Stimulated activated CD4-positive, alpha-beta T cell treated with anti-CD3 and anti-CD28 coated beads, Interleukin-2, amount 100 ng/mL, for 24 hours (primary cell): ENCODE data around the gene R3HDM4.

Experiments
- DNase-seq, 2 donors: peaks; one replicate each; pipeline ENCODE4 v3.0.0-alpha.2; 2020

The R3HDM4 gene

DNA sequence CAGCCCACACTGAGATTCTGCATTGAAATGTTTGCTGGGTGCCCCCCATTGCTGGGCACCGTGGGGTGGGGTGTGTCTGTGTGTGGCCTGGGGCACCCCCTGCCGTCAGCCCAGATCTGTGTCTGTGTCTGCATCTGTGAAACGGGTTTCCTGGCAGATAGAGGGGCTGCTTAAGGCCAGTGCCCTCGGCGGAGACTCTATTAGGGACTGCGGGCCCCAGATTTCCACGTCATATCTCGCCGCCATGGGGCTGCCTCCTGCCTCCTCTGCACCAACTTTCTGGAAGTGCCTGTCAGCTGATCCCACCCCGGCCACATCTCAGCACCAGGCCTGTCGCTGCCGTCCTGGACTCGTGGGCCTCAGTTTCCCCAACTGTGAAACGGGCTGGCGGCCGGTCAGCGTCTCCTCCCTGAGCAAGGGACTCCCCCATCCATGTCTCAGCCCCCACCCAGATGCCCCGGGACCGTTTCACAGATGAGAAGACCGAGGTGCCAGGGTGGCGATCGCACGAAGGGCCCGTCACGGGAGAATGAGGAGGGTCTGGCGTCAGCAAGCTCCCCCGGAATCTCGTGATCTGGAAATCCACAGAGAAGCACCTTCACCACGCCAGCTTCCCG is 34.2 kb upstream of the R3HDM4 start:
- DNase-seq: no peak

DNA sequence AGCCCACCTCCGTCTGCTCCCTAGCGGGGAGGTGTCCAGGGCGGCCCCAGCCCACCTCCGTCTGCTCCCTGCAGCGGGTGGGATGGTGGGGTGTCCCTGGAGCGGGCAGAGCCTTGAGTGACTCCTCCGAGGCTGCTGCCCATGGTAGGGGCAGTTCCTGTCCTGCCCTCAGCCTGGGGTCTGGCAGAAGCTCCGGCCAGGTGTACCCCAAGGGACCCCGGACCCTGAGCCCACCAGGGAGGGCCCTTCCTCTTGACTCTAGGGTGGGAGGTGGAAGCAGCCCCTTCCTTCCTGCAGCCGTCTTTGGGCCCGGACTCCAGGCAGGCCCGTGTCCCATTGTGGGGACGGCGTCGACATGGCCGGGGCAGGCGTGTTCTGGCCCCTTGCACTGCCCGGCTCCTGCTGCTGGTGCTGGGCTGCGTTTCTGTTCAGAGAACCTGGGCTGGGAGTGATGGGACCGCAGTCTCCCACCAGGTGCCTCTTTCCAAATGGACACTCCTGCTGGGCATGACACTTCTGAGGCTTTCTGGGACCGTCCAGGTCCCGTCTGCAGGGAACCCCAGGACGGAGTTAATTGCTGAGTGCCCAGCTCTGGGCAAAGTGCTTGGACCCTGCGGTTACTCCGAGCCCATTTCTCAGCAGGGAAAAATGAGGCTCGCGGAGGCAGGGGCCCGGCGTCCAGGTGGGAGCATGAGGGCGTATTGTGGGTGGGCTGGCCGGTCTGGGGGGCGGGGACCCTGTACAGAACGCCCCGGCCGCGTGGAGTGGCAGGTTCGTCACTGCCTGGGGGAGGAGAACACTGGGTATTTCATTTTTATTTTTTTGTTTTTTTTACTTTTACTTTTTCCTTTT is 32.6 kb upstream of the R3HDM4 start:
- DNase-seq: no peak

DNA sequence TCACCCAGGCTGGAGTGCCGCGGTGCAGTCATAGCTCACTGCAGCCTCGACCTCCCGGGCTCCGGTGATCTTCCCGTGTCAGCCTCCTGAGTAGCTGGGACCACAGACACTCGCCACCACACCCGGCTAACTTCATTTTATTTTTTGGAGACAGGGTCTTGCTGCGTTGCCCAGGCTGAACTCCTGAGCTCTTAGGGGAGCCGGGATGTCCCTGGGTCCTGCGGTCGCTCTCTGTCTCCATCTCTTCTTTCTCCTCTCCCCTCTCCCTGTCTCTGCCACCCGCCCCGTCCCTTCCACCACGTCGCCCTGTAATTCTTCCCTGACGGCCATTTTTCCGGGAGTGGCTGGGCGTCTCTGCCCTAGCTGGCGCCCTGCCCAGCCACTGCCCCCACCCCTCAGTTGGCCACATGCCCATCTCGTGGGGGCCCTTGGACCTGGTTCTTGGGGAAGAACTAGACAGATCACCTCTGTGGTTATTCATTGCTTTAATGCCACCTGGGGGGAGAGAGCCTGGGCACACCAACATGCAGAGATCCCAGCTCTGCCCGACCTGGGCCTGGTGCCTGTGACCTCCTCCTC is 31.7 kb upstream of the R3HDM4 start:
- DNase-seq: no peak

DNA sequence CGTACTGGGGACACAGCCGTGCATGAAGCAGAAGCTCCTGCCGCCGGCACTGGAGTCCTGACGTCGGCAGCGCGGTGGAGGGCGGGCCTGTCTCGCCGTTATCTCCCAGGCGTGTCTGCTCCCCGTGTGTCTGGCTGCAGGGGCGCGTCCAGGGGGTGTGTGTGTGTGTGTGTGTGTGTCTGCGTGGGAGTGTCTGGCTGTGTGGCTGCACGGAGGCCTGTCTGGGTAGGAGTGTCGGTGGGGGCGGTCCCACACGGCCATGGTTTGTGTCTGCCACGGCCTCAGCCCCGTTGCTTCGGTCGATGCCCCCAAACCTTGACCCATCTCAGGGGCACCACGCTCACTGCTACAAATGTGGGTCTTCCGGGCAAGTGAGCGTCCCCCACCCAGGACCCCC is 31.1 kb upstream of the R3HDM4 start:
- DNase-seq: no peak

GRCh38 chr19:943551-944170 is 30.6 kb upstream of the R3HDM4 start:
- DNase-seq: no peak

- DNase-seq: no peak
Measured at GRCh38 chr19:942133-942645, 29.2 kb upstream of the R3HDM4 start.

DNA sequence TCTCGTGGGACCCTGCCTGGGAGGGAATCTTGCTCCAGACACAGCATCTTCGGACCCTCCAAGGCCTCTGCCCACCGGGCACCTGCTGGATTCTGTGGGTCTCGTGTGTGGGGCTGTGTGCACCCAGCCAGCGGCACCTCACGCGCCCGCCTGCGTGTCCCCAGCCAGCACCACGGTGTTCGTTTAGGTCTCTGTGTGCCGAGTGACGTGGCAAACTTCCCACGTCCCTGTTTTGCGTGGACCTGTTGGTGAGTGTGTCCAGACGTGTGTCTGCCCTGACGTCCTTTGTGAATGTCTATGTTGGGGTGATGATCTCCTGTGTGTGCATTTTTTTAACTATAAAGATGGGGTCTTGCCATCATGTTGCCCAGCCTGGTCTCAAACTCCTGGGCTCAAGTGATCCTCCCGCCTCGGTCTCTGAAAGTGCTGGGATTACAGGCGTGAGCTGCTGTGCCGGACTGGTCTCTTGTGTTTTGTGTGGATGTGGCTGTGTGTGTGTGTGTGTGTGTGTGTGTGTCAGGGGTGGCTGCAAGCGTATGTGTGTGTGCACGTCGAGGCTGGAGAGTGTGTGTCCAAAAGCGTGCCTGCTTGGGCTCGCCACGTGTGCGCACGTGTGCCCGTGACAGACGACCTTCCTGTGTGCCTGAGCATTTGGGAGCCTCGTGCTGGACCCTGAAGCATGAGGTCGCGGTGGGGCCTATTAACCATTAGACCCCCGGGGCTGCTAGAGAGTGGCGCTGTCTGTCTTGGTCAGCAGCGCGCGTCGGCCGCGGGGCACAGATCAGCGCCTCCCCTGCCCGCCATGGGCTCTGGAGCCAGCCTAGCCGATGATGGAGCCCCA is 28.5 kb upstream of the R3HDM4 start:
- peak in 1 of 2 donors; percentile 19 for DNase-seq

- DNase-seq: peak; percentile 69 to 72
Measured at GRCh38 chr19:940591-941291, 27.7 kb upstream of the R3HDM4 start.

DNA sequence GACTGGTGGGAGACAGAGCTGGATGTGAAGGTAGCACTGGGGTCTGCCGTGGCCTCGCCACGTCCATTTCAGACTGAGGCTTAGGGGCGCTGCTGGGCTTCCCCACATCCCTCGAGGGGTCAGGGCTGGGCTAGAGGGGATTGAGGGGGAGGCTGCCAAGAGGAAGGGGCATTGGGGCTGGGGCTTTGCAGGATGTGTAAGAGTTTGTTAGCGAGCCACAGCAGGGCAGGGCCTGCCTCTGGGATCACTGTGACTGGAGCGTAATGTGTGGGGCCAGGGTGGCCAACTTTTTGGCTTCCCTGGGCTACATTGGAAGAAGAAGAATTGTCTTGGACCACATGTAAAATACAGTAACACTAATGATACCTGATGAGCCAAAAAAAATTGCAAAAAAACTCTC is 26.9 kb upstream of the R3HDM4 start:
- DNase-seq: no peak

- DNase-seq: no peak
Measured at GRCh38 chr19:939439-939838, 26.4 kb upstream of the R3HDM4 start.

DNA sequence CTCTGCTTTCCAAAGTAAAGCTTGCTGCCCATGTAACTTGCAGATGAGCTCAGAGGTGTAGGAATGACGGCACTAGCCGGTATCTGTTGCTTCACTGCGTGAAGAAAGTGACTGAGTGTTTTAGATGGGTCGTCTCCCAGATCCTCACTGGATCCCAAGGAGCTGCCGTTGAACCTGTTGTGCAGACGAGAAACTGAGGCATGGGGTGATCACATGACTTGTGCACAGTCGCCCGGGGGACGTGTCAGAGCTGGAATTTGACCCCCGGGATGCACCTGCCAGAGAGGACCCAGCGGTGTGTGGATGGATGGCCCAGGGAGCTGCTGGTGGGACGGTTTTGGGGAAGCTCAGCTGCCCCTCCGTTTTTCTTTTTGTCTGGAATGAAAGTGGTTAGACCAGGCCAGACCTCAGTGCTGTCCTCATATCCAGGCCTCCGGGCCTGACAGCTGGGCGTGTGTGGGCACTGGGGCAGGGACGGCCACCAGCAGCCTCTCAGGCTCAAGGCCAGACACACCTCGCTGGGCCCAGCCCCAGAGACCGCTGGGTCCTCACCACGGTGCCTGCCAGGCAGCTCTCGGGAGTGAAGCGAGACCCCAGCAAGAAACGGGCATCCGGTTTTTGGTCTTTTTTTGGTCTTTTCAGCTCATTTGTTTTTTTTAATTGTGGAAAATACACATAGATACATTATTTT is 25.4 kb upstream of the R3HDM4 start:
- no peak for DNase-seq

- DNase-seq: peak in 1 of 2 donors; percentile 33
Measured at GRCh38 chr19:937259-937694, 24.3 kb upstream of the R3HDM4 start.

DNA sequence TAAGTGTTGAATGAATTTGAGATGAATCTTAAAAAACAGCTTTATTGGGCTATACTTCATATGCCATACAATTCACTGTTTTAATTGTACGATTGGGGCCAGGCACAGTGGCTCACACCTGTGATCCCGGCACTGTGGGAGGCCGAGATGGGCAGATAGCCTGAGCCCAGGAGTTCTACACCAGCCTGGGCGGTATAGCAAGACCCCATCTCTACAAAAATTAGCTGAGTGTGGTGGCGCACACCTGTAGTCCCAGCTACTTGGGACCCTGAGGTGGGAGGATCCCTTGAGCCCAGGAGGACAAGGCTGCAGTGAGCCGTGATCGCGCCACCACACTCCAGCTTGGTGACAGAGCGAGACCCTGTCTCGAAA is 23.1 kb upstream of the R3HDM4 start:
- no peak for DNase-seq

DNA sequence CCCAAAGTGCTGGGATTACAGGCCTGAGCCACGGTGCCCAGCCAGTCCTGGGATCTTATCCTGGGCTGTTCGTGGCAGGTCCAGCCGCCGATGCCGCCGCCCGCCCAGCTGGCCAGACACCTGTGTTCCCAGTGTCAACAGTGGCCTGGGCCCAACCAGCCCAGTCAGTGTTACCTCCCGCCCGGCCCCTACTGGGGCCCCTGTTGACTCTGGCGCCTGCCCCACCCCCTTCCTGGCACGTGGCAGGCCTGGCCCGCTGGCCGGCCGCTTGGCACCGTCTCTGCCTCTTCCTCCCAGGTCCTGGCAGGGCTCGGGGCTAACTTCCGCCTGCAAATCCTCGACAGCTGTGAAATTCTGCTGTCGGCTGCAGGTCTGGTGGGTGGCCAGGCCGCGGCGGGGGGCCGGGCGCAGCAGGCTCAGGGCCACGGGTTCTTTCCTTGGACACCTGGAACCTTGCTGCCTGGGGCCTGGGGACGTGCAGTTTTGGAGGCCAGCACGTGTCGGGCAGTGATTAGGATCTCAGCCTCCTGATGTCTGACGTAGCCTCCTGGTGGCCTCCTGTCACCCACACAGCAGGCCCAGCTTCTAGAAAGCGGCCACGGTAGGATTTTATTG is 22.0 kb upstream of the R3HDM4 start:
- no peak for DNase-seq

GRCh38 chr19:934197-934840 is 21.3 kb upstream of the R3HDM4 start:
- DNase-seq: no peak

GRCh38 chr19:933553-933882 is 20.5 kb upstream of the R3HDM4 start:
- DNase-seq: no peak

- DNase-seq: no peak
Measured at GRCh38 chr19:932648-933552, 19.9 kb upstream of the R3HDM4 start.

- no peak for DNase-seq
Measured at GRCh38 chr19:931860-932647, 19.0 kb upstream of the R3HDM4 start.

DNA sequence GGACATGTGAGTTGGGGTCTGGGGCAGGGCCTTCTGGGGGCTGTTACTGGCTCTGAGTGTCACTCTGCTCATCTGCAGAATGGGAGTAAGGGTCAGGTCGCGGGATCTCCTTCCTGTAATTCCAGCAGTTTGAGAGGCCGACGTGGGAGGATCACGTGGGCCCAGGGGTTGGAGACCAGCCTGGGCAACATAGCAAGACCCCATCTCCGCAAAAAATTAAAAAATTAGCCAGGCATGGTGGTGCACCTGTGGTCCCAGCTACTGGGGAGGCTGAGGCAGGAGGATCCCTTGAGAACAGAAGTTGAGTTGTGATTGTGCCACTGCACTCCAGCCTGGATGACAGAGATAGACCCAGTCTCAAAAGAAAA is 16.9 kb upstream of the R3HDM4 start:
- no peak for DNase-seq
